Activated CD8-positive, alpha-beta memory T cell treated with anti-CD3 and anti-CD28 coated beads for 48 hours (primary cell): ENCODE measurements around the gene RRAGD.

Source experiments
- DNase-seq, 3 experiments: peaks; one replicate each; pipeline ENCODE4 v3.0.0-alpha.2; 2020; ENCODE audit warnings: low read depth in 2 of 3, low spot score in 2 of 3

Gene RRAGD

DNA sequence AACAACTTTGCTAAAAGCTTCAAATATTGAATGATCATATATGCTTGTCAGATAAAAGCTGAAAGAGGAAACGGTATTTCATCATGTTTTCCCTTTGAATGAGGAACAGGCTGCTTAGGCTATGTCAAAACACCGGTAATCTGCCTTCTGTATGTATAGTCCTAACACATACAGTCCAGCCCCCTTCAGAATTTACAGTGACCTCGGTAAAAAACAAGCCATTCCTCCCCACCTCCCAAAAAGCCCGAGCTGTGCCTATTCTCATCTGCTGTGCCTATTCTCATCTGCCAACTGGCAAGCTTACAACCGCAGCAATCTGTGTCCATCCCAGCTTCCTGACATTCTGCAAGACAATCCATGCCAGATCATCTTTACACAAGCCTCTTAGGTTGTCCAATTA, 32.8 kb downstream of the RRAGD start:
- DNase-seq: no peak

DNA sequence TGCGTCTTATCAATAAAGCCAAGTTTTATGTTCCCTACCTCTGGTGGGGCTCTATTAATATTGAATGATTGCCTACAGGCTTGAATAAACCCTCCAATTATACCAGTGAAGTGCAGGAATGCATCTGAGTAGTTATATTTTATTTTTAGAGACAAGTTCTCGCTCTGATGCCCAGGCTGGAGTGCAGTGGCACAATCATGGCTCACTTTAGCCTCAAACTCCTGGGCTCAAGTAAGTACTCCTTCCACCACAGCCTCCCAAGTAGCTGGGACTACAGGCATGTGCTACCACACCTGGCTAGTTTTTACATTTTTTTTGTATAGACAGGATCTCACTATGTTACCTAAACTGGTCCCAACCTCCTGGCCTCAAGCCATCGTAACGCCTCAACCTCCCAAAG, 33.4 kb downstream of the RRAGD start:
- DNase-seq: no peak

DNA sequence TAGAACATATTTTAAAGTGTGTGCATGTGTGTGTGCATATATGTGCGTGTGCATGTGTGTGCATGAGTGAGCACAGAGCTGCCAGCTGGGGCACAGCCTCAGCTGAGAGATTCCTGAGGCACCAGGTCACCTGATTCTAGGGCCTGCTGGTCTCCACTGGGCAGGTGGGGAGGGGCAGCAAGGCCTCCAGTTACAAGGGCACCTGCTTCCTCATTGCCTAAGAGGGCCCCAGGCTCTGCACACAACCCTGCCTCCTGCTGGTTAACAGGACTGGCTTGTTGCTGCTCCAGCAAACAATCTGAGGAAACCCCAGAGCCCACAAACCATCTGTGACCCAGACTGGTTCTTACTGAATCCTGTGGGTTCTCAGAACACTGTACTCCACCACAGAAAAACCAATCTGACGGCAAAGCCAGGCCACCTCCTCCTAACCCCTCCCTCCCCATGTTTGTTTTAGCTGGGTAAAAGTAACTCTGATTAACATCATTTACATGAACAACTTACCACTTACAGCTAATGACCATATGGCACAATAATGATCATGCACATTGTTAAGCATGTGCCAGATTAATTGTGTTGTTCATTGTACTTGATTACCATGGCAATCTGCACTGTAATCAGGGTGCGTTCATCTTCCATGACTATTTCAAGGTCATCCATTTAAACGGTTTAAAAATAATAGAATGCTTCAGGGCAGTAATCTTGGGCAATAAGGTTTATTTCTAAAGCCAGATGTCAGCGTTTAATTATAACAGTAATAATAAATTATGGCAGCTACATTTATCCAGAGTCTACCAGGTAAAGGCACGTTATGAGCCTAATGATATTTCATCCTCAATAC, 36.4 kb downstream of the RRAGD start:
- DNase-seq: peak in 2 of 3 experiments; percentile 30 to 33

DNA sequence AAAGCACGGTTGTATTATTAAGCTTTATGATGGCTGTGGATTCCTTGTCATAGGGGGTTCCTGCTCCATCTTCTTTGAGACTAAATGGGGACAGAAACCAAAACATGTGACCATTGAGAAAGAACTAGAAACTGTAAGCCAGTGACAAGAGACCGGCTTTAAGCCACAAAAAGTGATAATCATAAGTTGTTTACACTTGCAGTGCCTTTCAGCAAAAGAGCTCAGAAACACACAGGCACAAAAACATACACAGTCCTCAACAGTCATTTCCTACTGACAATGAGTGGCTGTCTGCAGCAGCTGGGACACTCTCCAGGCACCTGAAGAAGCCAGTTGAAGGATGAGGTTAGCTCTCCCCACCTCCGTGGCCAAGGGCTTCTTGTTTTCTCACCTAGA, 39.6 kb downstream of the RRAGD start:
- DNase-seq: no peak

DNA sequence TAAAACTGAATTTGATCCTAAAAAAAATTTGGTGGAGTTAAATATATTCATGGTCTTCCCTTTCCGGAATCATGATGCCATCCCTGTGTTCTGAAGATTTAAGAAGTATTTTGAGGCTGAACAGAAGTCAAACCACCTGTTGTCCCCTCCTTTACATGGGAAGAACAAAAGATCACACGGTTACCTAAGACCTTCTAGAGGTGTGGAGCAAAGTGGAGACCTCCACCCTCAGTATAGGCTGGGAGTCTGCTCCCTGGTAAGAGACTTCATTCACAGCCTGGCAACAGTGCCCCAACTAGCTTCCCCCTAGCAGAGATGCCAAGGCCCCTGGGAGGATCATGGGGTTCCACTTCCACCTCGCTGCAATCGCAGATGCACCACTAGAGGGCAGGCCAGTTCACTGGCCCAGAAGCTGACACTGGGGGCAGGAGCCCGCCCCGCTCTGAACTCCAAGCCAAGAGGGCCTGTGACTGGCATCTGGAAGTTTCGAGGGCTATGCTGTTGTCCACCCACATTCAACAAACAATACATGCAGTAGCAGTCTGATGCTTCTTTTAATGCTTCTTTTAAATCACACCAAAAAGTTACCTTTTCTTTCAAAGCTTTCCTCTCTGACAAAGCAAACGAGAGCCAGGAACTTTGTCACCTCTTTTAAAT, 40.1 kb downstream of the RRAGD start:
- peak; percentile 44 to 52 (median 52) for DNase-seq

DNA sequence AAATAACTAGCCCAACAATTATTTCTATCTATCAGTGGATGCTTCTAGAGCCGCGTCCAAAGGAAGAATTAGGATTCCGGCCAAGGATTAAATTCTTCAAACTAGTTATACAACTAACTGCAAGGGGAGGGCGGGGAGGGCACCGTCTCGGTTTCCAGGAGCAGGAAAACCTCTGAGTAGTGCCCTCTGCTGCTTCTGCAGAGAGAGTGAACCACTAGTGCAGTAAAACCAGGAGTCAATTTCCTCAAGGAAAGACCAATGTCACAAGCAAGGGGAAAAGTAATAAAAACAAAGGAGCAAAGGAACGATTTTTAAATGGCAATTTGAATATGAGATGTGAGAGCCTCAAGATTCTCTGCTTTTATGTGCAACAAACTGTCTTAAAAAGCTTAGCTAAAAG, 43.1 kb downstream of the RRAGD start:
- no peak for DNase-seq

DNA sequence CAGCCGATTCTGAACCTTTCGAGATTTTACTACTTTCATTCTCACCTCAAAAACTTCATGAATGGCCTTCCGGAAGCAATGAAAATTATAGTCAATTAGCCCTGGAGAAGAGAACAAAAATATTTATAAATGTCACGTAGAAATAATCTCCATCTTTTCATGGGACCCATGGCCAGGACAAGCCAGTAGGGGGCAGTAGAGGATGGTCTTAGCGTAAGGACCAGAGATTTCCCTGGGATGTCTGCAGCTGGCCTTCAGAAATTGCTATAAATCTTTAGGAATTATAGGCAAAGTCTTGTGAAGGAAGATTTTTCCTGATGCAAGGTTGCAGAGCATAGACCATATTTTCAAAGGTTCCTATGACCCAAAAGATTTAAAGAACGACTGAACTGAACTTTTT, 44.0 kb downstream of the RRAGD start:
- DNase-seq: peak in 1 of 3 experiments; percentile 48

DNA sequence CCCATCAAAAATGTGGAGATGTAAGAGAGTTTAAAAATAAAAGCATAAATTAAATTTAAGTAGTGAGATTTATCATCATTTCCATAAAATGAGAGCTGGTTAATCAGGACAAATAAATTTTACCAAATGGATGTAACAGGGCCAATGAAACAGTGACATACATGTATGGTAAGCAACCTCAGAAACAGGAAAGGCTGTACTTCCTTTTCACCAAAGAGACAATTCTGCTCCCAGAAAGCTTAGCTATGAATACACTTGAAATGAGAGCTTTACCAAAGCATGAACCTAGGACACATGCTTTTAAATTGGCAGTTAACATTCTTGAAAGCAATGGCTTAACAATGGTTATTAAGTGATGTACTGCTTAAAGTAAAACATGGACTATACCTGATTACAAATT, 47.5 kb downstream of the RRAGD start:
- no peak for DNase-seq

DNA sequence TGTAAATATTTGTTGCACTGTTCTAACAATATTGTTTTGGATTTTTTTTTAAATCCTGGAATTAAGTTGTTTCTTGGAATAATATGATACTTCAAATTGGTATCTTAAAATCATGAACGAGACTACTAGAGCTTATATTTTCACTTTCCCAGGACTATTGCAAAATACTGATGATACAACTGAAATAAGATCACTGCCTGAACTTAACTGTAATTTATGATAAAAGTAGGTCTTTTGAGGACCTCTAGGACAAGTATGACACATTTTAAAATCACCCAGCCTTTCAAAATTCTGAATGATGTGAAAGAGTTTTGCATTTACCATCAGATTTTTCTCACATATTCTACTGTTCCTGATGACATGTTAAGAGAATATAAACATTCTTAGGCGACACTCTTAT, 50.9 kb downstream of the RRAGD start:
- DNase-seq: no peak

DNA sequence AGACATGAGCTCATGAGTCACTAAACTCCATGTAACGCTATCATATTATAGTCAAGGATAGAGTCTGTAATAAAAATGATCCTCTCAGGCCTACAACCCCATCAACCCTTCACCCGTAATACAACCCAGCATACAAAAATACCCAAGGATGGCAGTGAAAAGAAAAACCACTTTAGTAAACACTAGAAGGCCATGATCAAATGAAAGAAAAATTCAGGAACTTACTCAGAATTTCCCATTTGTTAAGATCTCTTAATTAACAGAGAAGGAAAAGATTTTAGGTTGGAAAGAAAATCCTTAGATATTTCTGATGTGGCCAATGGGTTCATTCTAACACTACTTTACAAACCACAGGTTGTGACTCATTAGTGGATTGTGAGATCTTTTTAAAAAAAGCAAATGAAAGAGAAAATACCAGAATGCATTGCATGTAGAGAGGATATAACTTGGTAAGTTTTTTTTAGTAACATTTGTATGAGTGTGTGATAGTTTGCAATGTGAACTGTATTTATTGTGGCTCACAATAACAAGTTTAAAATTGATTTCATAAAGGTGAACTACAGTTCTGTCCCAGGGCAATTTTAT, 51.6 kb downstream of the RRAGD start:
- DNase-seq: no peak

DNA sequence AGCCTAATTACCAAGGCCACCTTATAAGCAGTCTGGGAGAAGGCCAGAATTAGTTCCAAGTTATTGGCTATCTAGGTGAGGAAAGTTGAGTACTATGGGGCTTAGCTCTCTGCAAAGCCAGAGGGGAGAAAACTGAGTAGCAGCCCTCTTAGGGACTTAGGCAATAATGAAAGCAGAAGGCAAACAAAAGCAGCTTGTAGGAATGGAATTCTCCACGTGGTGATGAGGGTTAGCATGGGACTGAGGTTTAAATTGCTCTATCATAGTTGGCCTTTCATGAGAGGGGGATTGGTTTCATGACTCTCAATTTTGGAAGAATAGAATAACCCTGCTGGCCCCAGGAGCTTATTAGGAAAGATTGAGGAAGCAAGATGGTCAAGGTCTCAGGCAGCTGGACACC, 52.5 kb downstream of the RRAGD start:
- no peak for DNase-seq

DNA sequence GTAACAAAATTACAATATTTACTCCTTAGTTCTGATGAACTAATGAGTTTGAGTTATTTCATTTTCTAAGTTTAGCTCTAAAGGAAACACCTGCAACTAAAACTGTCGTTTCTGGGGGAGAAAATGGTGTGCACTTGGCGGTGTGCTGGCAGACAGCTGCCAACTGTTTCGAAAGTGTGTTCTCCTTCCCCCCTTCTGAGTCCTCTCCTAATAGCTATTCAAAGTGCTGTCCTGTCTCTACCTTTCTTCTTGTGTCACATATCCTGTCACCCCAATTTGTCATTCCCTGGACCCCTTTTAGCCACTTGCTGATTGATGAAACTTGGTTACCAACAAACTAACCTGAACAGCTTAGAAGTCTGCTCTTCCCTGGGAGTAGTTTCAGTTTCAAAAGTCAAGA, 54.7 kb downstream of the RRAGD start:
- DNase-seq: no peak

DNA sequence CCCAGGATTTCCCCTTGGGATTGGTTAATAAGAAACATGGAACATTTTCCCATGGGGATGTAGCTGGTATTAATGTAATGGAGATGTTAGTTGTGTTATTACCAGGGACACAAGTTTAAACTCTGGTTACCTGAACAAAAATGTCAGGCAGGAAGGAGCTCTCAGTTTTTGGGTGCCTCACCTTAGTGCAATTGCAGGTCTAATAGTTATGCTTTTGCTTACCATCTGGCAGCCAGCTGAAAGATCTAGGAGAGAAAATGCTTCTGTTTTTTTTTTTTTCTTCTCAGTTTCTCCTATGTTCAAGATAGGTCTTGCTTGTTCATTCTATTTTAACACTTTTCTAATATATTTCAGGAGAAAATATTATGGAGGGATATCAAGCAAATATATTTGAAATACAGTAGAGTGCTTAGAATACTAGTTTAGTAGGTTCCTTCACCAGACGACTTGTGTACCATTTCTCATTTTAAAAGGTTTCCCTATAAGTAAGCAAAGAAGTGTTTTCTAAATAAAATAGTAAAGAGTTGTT, 55.4 kb downstream of the RRAGD start:
- DNase-seq: no peak

DNA sequence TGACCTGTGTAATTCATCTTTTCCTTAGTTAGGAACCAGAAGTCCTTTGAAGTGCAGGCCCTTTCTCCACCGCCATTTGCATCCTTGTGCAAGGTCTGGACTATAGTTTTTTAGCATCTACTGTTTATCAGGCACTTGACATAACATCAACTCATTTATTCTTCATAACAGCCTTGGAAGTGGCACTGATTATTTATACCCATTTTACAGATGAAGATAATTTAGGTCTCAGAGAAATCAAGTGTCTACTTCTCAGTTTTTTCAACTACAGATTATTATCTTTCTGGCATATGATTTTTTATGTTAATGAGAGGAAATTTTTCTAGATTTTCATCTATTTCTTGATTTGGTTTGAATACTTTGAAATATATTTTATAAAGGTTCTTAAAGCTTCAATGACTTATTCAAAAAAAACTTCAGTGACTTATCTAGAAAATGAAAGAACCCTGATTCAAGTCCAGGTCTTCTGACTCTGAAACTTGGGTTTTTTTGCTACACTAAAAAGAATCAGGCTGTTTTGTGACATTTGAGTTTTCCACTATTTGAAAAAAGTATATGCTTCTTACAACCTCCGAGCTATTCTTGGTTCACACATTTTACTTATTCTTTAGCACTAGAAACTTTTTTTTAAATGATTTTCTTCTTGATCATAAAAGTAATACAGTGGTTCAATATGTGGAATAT, 56.4 kb downstream of the RRAGD start:
- no peak for DNase-seq

DNA sequence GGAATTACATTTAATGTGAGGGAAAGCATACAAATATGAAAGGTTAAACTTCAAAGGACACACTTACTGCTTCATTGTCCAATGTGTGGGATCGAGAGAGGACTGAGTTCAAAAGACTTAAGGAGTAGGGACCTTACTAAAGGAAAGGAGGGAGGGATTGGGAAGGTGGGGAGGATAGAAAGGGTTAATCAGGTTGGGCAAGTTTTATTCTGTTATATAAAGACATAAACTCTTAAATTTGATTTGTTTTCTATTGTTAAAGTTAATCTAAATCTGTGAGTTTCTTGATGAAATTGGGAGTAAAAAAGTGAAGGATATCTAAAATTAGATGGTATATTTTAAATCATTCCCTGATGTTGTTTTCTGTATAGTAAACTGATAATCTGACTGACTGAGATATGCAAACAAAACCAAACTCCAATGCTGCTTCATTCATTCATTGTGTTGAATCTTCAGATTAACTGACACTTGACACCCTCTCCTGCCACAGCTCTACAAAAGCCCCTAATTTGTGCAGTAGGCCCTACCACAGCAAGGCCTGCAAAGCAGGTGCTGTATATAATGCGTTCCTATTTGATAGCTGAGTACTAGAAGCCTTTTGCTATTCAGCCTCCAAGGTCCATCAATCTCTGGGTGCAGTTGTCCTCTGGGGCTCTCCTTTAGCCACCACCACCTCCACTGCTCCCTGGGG, 58.2 kb downstream of the RRAGD start:
- no peak for DNase-seq

DNA sequence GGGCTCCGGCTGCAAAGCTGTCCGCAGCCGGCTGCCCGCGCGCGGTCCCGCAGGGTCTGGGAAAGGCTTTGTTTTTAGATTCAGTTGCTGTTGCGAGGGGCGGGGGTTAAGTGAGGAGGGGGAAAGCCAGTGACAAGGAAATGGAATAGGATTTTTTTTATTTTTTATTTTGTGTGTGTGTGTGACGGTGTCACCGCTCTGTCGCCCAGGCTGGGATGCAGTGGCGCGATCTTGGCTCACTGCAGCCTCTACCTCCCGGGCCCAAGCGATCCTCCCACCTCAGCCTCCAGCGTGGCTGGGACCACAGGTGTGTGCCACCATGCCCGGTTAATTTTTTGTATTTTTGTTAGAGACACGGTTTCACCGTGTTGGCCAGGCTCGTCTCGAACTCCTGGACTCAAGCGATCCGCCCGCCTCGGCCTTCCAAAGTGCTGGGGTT, 58.9 kb downstream of the RRAGD start:
- no peak for DNase-seq

DNA sequence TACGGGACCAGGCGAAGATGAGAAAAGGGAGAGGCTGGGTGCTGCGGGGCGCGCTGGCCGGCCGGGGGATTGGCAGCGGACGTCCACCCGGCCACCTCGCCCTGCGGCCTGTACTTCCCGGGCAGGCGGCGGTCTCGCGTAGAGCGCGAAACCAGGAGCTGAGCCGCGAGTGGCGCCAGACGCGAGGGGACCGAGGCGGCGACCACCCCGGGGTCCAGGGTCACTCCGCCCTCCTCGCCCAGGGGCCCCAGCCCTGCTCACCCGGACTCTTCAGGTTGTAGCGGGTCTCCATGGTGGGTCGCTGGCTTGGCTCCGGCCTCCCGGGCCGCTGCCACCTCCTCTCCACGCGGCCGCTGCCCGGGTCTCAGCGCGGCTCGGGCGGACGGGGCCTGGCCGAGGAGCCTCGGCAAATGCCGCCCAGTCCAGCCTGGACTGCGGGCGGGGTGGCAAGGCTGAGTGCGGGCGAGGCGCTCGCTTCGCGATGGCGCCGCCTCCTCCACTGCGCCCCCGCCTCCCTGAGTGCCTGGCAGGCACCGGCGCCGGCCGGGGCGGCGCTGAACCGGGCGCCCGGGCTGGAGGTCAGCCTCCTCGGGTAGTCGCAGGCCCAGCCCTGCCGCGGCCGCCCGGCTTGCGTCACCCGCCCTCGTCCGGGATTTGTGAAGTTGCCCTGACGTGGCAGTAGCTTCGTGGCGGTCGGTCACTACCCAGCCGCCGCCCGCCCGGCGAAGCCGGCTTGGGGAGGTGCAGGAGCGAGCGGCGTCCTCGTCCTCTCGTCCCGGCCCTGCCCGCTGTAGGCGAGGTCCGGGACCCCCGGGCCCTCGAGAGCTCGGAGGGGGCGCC, 59.6 kb downstream of the RRAGD start, which contains the start of gene UBE2J1:
Gene UBE2J1, minus strand, starts transcription at position 445 of the 840 bp plus-strand sequence. Its CDS starts 153 bp downstream, at position 292.
- DNase-seq: peak; percentile 61 to 70 (median 70)

DNA sequence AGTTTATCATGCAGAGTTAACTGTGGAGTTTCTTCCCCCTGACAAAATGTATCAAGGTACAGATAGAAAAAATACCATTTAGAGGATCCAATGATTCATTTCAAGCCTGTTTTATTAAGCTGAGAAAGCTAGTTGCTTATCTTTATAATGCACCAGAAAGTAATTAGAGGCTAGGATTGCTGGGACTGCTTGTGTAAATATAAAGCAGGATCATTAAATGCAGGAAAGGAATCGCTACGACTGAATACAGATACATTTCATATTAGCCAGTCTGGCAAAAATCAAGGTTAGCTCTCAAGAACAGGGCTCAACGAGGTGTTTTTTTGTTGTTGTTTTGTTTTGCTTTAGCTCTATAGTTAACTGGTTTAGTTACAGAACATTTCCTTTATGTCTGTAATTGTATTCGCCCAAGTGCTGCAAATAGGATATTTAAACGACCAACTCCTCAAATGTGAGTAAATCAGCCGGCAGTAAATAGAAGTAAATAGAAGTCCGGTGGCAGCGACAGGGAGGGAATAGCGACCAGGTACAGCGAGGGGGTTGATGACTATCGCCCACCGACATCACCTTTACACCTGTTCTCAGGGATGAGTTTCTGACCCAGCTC, 60.3 kb downstream of the RRAGD start:
- DNase-seq: no peak

DNA sequence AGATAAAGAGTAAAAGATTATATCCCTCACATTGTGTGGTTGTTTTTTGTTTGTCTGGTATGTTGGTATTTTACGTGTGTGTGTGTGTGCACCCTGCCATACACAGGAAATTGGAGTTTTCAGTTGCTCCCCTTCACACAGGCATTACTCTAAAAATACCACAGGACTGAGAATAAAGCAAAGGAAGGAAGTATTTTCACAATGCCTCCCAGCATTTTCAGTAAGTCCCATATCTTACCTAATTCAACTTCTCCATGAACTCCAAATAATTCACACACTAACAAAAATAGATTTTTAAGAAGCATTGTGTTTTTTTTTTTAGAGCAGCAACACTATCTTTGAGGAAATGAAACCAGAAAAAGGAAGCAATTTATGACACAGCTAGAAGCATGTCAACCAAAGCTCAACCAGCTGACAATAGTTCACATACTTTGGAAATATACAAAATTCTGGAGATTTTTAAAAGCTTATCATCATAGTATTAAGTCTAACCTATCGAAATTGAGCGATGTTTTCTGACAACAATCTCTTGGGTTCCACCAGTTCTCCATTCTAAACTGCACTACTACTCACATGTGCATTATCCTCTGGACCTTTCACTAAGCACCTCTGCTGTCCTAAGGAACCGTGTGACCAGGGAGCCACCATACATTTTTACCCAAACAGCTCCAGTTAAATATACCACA, 61.6 kb downstream of the RRAGD start:
- DNase-seq: no peak
